CD4-positive, alpha-beta memory T cell (primary cell): ENCODE measurements around the gene RAB2B. TPM values are rescaled to one million over a fixed set of nuclear protein-coding genes. Genes with fewer than 3 reads are reported as not detected.
A peak's percentile ranks its signal among the peaks of the same experiment; 100 is the strongest.

Experiments
- CTCF ChIA-PET: fragments of 350-600 bp; sonication (Branson Sonifier 250); formaldehyde crosslinking; loops from one replicate; lab custom pipeline; 2021; ENCODE audit warnings: inconsistent platforms; ENCODE audit not compliant: partially characterized antibody; lab: Charles Lee
- POLR2A ChIA-PET: fragments of 350-600 bp; sonication (Branson Sonifier 250); formaldehyde crosslinking; loops from one replicate; lab custom pipeline; 2021; ENCODE audit not compliant: partially characterized antibody; lab: Charles Lee
- DNase-seq, 5 donors: peaks; one replicate each; pipeline versions ENCODE4 v3.0.0 to v3.0.0-alpha.2; 2020 to 2022; ENCODE audit warnings: mixed read lengths in 1 of 5
- H3K27ac ChIP-seq: one replicate; pipeline ENCODE4 v1.7.0; 2013; ENCODE audit warnings: low read depth, low read length
- H3K27me3 ChIP-seq: 2 replicates; pipeline ENCODE4 v1.7.0; 2013; ENCODE audit warnings: mild to moderate bottlenecking, low read length, moderate library complexity; ENCODE audit not compliant: insufficient read depth
- H3K36me3 ChIP-seq: 2 replicates; pipeline ENCODE4 v1.7.0; 2013; ENCODE audit warnings: mild to moderate bottlenecking, low read length, moderate library complexity; ENCODE audit not compliant: insufficient read depth
- H3K4me1 ChIP-seq: 2 replicates; pipeline ENCODE4 v1.7.0; 2013; ENCODE audit warnings: mild to moderate bottlenecking, low read length, moderate library complexity; ENCODE audit not compliant: insufficient read depth
- H3K4me3 ChIP-seq, 2 donors: one replicate each; pipeline ENCODE4 v1.7.0; 2013; ENCODE audit warnings: low read length in 2 of 2, mild to moderate bottlenecking in 1 of 2
- H3K9me3 ChIP-seq, 2 donors: one replicate each; pipeline ENCODE4 v1.7.0; 2013; ENCODE audit warnings: low read length in 2 of 2, control low read depth in 1 of 2; ENCODE audit not compliant: control insufficient read depth in 1 of 2
- H3K27ac Mint-ChIP-seq, 7 donors: one replicate each; pipeline ENCODE4 v1.8.0; 2020 to 2021; ENCODE audit warnings: mixed read lengths in 7 of 7, mild to moderate bottlenecking in 6 of 7, inconsistent platforms in 3 of 7, moderate library complexity in 3 of 7
- H3K27me3 Mint-ChIP-seq, 2 donors: one replicate each; pipeline ENCODE4 v1.8.0; 2020 to 2021; ENCODE audit warnings: mixed read lengths in 2 of 2
- H3K36me3 Mint-ChIP-seq, 2 donors: one replicate each; pipeline ENCODE4 v1.8.0; 2020 to 2021; ENCODE audit warnings: mixed read lengths in 2 of 2, inconsistent platforms in 1 of 2, mild to moderate bottlenecking in 1 of 2
- H3K4me1 Mint-ChIP-seq, 4 donors: one replicate each; pipeline ENCODE4 v1.8.0; 2020 to 2021; ENCODE audit warnings: mixed read lengths in 4 of 4, mild to moderate bottlenecking in 1 of 4
- H3K4me3 Mint-ChIP-seq, 8 donors: one replicate each; pipeline ENCODE4 v1.8.0; 2020 to 2021; ENCODE audit warnings: mixed read lengths in 8 of 8, mild to moderate bottlenecking in 7 of 8, moderate library complexity in 6 of 8, inconsistent platforms in 3 of 8
- H3K9me3 Mint-ChIP-seq, 8 donors: one replicate each; pipeline ENCODE4 v1.8.0; 2020 to 2021; ENCODE audit warnings: mixed read lengths in 8 of 8, mild to moderate bottlenecking in 5 of 8, inconsistent platforms in 3 of 8, moderate library complexity in 1 of 8
- intact Hi-C: fragments of 100-400 bp; cut with micrococcal nuclease; formaldehyde crosslinking; loops from one replicate; pipeline ENCODE4 v1.15.1; 2023
- polyA plus RNA-seq, 2 donors: library from polyadenylated mRNA; unstranded; fragments of 300-500 nt; fragmentation: Illumina TruSeq; gene quantifications; one replicate each; pipeline ENCODE4 v1.2.3, GENCODE V29; 2021
- total RNA-seq, 2 experiments: library from RNA; stranded (reverse); gene quantifications; one replicate each; pipeline ENCODE4 v1.2.3, GENCODE V29; 2021

RAB2B gene
- total and polyA plus RNA-seq, 4 experiments from 2014 or later = 8.3 to 30.4 (median 22.1) TPM

GRCh38 chr14:21415329-21415728, 61.4 kb downstream of the RAB2B start:
- no peak overlapping the region for H3K4me3 Mint-ChIP-seq

GRCh38 chr14:21414137-21414631, 62.6 kb downstream of the RAB2B start:
- Histone ChIP-seq H3K4me1 (no peaks in the 10 kb centered on the region), H3K4me3 (no peak overlapping the region), H3K36me3 (peaks cover 58% of the 10 kb centered on the region), H3K9me3 (no peaks in the 10 kb centered on the region), H3K27me3 (no peaks in the 10 kb centered on the region), H3K27ac (no peak overlapping the region)
- Mint-ChIP-seq H3K9me3 (no peaks in the 10 kb centered on the region), H3K4me3 (no peak overlapping the region), H3K36me3 (peaks cover 55 to 79% of the 10 kb centered on the region in 2 donors), H3K27me3 (no peaks in the 10 kb centered on the region), H3K4me1 (no peaks in the 10 kb centered on the region), H3K27ac (peak overlapping the region in 1 of 7 donors; percentile 35)
- DNase-seq = no peak
- intact Hi-C loops = no loop called here
- ChIA-PET CTCF (interaction anchor here (1.1 kb wide), 1 partner anchor 8 kb away, joined by 3 read pairs; no protein-coding TSS in a partner anchor), POLR2A (no interaction called here)

More at GRCh38 chr14:21415329-21415728, 61.4 kb downstream of the RAB2B start:
- DNase-seq = no peak
- Histone ChIP-seq H3K4me3 (no peak overlapping the region), H3K36me3 (peaks cover 52% of the 10 kb centered on the region), H3K27me3 (no peaks in the 10 kb centered on the region), H3K9me3 (no peaks in the 10 kb centered on the region), H3K27ac (no peak overlapping the region), H3K4me1 (no peaks in the 10 kb centered on the region)
- intact Hi-C loops = no loop called here
- H3K36me3 Mint-ChIP-seq = peaks cover 50 to 78% of the 10 kb centered on the region in 2 donors
- no peak overlapping the region for H3K27ac Mint-ChIP-seq
- CTCF ChIA-PET = interaction anchor here (1.1 kb wide), 1 partner anchor 9 kb away, joined by 3 read pairs; no protein-coding TSS in a partner anchor
- POLR2A ChIA-PET = no interaction called here
- H3K4me1 Mint-ChIP-seq = no peaks in the 10 kb centered on the region
- no peaks in the 10 kb centered on the region for H3K27me3 Mint-ChIP-seq
- H3K9me3 Mint-ChIP-seq = no peaks in the 10 kb centered on the region

Other genes starting within 250 kb of the RAB2B start
- 100 to 1,000 TPM; 538 to 539 TPM for gene HNRNPC, start 207.5 kb downstream of the RAB2B start, total RNA-seq
- 1,000 to 10,000 TPM in 1 of 2 donors, 100 to 1,000 TPM in 1; 705 to 1,178 TPM for gene HNRNPC, start 207.5 kb downstream of the RAB2B start, polyA plus RNA-seq
- under 1 TPM in 1 of 2 experiments, not detected in 1; 0.47 TPM for gene RPGRIP1, start 196.9 kb downstream of the RAB2B start, total RNA-seq
- gene RPGRIP1, start 196.9 kb downstream of the RAB2B start, polyA plus RNA-seq = not detected
- 10 to 100 TPM; 84.5 to 87.2 TPM for gene SUPT16H, start 92.9 kb downstream of the RAB2B start, total RNA-seq
- 10 to 100 TPM; 60.6 to 84.5 TPM for gene SUPT16H, start 92.9 kb downstream of the RAB2B start, polyA plus RNA-seq
- gene CHD8, start 20.8 kb downstream of the RAB2B start, total RNA-seq = 100 to 1,000 TPM; 131 to 132 TPM
- 10 to 100 TPM in 1 of 2 donors, 1 to 10 TPM in 1; 10.0 to 38.4 TPM for gene CHD8, start 20.8 kb downstream of the RAB2B start, polyA plus RNA-seq
- 10 to 100 TPM; 83.6 to 86.0 TPM for gene TOX4, start 236 bp upstream of the RAB2B start, total RNA-seq
- gene TOX4, start 236 bp upstream of the RAB2B start, polyA plus RNA-seq = 10 to 100 TPM; 81.8 to 86.2 TPM
- gene METTL3, start 34.4 kb upstream of the RAB2B start, total RNA-seq = 10 to 100 TPM; 93.4 to 98.9 TPM
- gene METTL3, start 34.4 kb upstream of the RAB2B start, polyA plus RNA-seq = 10 to 100 TPM; 20.1 to 27.7 TPM
- gene SALL2, start 49.4 kb upstream of the RAB2B start, total RNA-seq = 1 to 10 TPM; 6.5 to 6.6 TPM
- 1 to 10 TPM in 1 of 2 donors, under 1 TPM in 1; 0.42 to 2.7 TPM for gene SALL2, start 49.4 kb upstream of the RAB2B start, polyA plus RNA-seq
- gene OR10G3, start 103.1 kb upstream of the RAB2B start, total RNA-seq = not detected
- gene OR10G3, start 103.1 kb upstream of the RAB2B start, polyA plus RNA-seq = not detected
- not detected for gene OR10G2, start 158.0 kb upstream of the RAB2B start, total RNA-seq
- not detected for gene OR10G2, start 158.0 kb upstream of the RAB2B start, polyA plus RNA-seq
- gene OR4E2, start 176.9 kb upstream of the RAB2B start, total RNA-seq = not detected
- gene OR4E2, start 176.9 kb upstream of the RAB2B start, polyA plus RNA-seq = not detected
- not detected for gene OR4E1, start 196.9 kb upstream of the RAB2B start, total RNA-seq
- under 1 TPM in 1 of 2 donors, not detected in 1; 0.22 TPM for gene OR4E1, start 196.9 kb upstream of the RAB2B start, polyA plus RNA-seq